ENCODE results near the gene TRIM39.
"Not testable (repeated sequence)": the region's sequence is repeated elsewhere in the genome, so short reads cannot be mapped to it uniquely, and the experiment has no call there.

The TRIM39 gene

GRCh38 chr6:30326526-30327231 is at the start of gene TRIM39:
Gene TRIM39 (plus strand): TSS chr6:30326927. CDS start chr6:30329318, 2,391 bp downstream.
- DNase-seq (ENCODE audit: extremely low read depth in 1 of 2, low read depth in 1 of 2), result peak; percentile 82 to 85

DNA sequence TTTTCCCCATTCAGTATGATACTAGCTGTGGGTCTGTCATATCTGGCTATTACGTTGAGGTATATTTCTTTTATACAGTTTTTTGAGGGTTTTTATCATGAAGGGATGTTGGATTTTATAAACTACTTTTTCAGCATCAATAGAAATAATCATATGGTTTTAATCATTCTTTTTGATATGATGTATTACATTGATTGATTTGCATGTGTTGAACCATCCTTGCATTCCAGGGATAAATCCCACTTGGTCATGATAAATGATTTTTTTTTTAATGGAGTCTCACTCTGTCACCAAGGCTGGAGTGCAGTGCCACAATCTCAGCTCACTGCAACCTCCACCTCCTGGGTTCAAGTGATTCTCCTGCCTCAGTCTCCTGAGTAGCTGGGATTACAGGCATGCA is 45.7 kb upstream of the TRIM39 start:
- not testable (repeated sequence) for DNase-seq (ENCODE audit: extremely low read depth in 1 of 2, low read depth in 1 of 2)

GRCh38 chr6:30282522-30282921 is 44.2 kb upstream of the TRIM39 start:
- no peak for DNase-seq (ENCODE audit: extremely low read depth in 1 of 2, low read depth in 1 of 2)

- no peak for DNase-seq (ENCODE audit: extremely low read depth in 1 of 2, low read depth in 1 of 2)
Observed at GRCh38 chr6:30283761-30284160, 43.0 kb upstream of the TRIM39 start.

GRCh38 chr6:30287139-30287538 is 39.6 kb upstream of the TRIM39 start:
- no peak for DNase-seq (ENCODE audit: extremely low read depth in 1 of 2, low read depth in 1 of 2)

- DNase-seq (ENCODE audit: extremely low read depth in 1 of 2, low read depth in 1 of 2), result no peak
Observed at GRCh38 chr6:30295837-30296236, 30.9 kb upstream of the TRIM39 start.

GRCh38 chr6:30304002-30304401 is 22.7 kb upstream of the TRIM39 start:
- no peak for DNase-seq (ENCODE audit: extremely low read depth in 1 of 2, low read depth in 1 of 2)

DNA sequence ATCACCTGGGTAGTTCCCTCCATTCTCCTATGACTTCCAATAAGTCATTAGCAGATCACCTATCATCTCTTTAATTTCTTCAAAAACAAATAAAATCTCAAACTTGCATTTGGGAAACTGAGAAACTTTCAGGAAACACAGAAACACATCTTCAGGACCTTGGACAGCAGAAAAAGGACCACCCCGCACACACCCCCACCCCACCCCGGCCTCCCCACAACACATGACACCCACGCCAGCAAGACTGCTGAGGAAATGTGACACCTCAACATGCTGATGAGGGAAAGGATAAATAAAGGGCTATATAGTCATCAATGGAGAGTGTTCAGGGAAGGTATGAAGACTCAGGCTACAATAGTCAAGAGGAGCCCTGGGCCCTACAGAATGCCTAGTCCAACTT is 15.6 kb upstream of the TRIM39 start:
- no peak for DNase-seq (ENCODE audit: extremely low read depth in 1 of 2, low read depth in 1 of 2)

DNA sequence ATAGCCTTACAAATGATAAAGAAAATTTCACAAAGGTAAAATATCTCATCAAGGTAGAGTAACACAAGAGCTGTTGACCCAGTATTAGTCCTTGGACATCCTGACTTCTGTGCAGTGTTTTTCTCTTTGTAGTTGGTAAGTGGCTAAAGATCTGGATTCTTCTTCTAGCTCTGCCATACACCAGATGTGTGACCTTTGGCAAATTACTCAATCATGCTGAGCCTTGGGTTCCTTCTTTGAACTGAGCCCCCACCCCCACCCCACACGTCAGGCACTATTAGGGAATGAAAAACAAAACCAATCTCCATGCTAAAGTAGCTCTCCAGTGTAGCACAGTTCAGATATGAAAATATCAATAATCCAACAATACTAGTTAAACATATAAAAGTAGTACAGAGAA is 15.1 kb upstream of the TRIM39 start:
- no peak for DNase-seq (ENCODE audit: extremely low read depth in 1 of 2, low read depth in 1 of 2)

DNA sequence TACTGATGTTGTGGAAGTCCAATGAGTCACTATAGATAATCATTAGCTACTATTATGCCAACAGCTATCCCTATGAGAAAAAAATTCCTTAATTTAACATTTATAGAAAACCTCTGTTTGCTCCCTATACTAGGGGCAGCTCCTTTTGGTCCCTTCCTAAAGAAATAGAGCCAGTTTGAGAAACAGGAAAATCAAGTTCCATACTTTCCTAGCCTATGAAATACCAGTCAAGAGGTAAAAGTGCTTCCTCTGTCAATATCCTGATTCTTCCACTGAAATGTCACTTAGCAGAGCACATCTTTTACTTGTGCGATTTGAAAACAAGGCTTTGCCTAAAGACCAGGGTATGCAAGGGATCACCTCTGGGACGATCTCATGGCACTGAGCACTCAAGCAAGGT is 14.5 kb upstream of the TRIM39 start:
- DNase-seq (ENCODE audit: extremely low read depth in 1 of 2, low read depth in 1 of 2), result no peak

DNA sequence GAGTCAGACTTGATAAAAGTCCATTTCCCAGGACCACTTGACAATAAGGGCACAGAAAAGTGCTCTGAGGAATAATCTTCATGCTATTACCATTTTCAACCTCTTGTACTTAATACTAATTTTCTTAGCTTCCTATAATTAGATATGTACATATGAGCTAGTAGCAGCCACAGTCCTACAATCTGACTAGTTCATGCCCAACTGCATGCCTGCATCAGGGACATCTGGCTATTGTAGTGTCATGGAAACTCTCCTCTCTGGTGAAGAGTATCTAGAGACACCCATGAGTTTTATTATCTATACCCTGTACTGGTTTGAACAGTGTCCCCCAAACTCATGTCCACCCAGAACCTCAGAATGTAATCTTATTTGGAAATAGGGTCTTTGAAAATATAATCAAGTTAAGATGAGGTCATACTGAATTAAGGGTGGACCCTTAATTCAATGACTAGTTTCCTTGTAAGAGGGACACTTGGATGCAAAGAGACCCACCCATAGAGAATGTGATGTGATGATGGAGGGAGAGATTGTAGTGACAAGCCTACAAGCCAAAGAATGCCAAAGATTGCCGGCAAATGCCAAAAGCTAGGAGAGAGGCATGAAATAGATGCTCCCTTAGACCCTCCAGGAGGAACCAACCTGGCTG is 13.9 kb upstream of the TRIM39 start:
- DNase-seq (ENCODE audit: extremely low read depth in 1 of 2, low read depth in 1 of 2), result no peak

DNA sequence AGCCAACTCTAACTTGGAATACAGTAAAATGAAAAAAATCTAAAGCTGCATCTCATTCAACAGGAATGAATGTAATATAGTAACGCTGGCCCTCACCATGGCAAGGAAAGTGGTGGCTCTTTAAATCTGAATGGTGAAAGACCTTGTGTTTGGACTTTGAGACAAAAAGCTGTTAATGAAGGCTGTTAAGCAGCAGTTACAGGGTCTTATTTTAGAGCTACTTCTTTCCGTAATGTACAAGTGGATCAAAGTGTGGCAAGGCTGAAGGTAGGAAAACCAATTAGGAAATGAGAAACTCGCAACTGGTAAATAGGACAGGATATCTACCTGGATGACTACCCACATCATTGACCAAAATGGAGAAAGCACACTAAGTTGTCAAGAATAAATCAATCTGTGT is 11.6 kb upstream of the TRIM39 start:
- no peak for DNase-seq (ENCODE audit: extremely low read depth in 1 of 2, low read depth in 1 of 2)

GRCh38 chr6:30317913-30318589 is 8.7 kb upstream of the TRIM39 start:
- DNase-seq (ENCODE audit: extremely low read depth in 1 of 2, low read depth in 1 of 2), result no peak

- DNase-seq (ENCODE audit: extremely low read depth in 1 of 2, low read depth in 1 of 2), result no peak
Observed at GRCh38 chr6:30319146-30319835, 7.4 kb upstream of the TRIM39 start.

DNA sequence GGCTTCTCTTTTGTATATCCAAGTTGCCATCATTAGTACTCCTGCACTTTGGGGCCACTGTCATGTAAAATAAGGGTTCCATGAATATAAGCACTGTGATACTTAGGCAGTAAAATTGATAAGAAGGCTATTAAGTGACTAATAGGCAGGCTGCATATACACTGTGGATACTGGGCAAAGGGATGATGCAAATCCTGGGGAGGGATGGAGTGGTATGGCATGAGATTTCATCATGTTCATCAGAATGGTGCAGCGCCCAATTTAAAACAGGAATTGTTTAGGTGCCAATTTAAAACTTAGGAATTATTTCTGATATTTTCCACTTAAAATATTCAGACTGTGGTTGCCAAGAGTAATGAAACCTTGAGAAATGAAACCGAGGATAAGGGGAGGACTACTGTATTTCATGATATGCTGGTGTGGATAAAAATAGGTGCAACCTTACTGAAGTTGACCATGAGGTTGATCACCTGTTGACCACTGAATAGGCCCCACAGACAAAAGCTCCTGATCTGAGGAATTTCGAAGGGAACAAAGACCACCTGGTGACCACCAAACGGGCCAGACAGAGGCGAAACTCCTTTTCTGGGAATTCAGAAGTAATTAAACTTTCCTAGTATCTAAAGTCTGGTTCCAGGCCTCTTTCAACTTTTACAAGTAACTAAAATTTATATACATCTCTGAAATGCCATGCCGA is 4.9 kb upstream of the TRIM39 start:
- DNase-seq (ENCODE audit: extremely low read depth in 1 of 2, low read depth in 1 of 2), result no peak

- no peak for DNase-seq (ENCODE audit: extremely low read depth in 1 of 2, low read depth in 1 of 2)
Observed at GRCh38 chr6:30322527-30323501, 3.9 kb upstream of the TRIM39 start.

GRCh38 chr6:30323806-30324205 is 2.9 kb upstream of the TRIM39 start:
- DNase-seq (ENCODE audit: extremely low read depth in 1 of 2, low read depth in 1 of 2), result no peak

DNA sequence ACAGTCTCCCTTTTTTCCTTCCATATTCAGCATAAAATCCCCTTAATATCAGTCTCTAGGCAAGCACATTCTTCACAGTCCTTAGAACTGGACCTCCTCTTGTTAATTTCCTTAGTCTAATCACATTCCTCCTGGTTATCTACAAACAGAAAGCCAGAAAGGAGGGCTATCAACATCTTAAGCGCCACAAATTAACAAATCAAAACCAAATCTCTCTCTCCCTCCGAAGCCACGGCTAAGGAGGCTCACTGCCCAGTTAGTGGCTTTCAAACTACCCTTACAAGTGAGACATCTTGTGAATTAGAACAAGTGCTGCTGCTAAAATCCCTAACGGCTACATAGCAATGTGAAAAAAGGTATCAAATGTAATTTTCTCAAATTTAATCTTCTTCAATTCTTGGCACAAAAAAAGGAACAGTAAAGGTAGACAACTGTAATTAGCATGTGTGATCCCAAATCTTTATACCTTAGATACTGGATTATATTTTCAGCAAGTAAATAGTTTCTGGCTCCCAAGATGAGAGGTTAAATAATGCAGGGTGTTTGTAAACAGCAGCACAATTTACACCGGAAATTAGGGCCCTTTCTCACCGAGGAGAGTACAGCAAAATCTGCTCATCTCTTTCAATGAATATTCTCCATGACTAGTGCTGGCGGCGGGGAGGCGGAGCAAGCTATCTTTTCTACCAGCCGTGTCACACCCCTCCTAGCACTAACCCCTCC is 1.4 kb upstream of the TRIM39 start:
- DNase-seq (ENCODE audit: extremely low read depth in 1 of 2, low read depth in 1 of 2), result peak; percentile 59 to 72

DNA sequence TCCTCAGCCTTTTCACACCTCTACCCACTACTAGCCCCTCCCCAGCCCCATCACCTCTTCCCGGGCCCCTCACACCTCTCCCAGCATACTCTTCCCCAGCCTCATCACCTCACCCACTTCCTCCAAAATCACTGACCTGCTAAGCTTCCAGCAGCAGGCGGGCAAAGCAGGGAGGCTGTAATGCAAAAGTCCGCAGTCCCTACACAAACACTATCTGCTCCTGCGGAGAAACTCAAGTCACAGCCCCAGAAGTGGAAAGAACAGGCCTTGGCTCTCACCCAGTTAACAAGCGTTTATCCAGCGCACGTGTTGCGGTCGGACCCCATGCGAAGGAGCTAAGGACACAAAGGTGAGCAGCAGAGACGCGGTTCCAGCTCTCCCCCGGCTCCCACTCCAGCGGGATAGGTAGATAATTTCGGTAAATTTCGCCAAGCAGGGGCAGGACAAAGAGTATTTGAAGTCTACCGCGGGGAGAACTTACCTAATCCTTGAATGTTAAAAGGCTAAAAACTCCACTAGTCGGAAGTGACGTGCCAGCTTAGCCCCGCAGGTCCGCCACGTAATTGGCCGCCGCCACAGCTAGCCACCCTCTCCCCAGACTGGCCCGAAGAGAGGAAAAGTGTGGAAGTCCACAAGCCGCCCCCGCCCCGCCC is 728 bp upstream of the TRIM39 start:
- DNase-seq (ENCODE audit: extremely low read depth in 1 of 2, low read depth in 1 of 2), result peak; percentile 38 to 52

Data from activated CD8-positive, alpha-beta memory T cell treated with anti-CD3 and anti-CD28 coated beads for 1 hour (primary cell).